HG03442 (cell line): ENCODE data around the gene RNGTT.
"Not testable (repeated sequence)": the region's sequence is repeated elsewhere in the genome, so short reads cannot be mapped to it uniquely, and the experiment has no call there.

Source experiments
- ATAC-seq: cut with Tn5 transposase; IDR thresholded peaks from one replicate; pipeline ENCODE4 v1.9.1; 2021; ENCODE audit warnings: mild to moderate bottlenecking, moderate library complexity; ENCODE audit not compliant: unreplicated experiment

RNGTT gene

DNA sequence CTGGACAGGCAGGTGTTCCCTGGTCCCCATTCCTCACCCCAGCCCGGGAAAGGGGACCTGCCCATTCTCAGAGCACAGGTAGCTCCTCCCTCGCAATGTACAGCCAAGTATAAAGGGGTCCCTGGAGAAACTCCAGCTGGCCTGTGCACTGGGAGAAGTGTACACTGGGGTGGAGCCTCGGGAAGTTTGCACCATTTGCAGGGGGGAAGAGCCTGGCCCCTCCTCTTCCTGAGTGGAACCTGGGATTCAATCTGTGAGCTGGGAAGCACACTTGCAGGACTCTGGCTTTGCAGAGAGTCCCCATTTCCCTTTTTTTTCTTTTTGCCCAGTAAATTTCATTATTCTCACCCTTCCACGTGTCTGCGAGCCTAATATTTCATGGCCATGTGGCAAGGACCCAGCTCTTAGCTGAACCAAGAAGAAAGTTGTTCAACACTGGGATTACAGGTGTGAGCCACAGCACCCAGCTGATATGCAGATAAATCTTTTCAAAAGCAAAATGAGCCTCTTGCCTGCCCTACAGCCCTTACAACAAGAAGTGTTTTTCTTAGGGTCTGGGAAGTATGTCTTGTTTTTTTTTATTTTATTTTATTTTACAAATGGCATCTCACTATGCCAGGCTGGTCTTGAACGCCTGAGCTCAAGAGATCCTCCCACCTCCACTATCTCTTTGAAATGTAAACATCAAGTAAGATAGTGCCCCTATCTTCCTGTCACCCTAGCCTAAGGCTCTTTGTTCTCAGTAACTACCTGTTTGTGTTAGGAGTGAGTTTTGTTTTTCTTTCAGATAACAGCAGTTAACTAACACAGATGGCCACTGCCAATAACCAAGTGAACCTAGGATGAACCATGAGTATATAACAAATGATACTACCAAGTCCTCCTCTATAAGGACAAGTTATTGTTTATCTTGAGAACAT lies 9.3 kb upstream of the RNGTT start:
- ATAC-seq, result no peak

GRCh38 chr6:88970301-88970700 lies 6.9 kb upstream of the RNGTT start:
- ATAC-seq, result no peak

DNA sequence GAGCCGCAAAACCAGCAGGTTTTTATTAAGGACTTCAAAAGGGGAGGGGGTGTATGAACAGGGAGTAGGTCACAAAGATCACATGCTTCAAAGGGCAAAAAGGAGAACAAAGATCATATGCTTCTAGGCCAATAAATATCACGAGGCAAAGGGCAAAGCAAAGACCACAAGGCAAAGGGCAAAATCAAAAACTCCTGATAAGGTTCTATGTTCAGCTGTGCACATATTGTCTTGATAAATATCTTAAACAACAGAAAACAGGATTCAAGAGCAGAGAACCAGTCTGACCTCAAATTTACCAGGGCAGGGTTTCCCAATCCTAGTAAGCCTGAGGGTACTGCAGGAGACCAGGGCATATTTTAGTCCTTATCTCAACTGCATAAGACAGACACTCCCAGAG lies 5.8 kb upstream of the RNGTT start:
- not testable (repeated sequence) for ATAC-seq

GRCh38 chr6:88967891-88968290 lies 4.5 kb upstream of the RNGTT start:
- ATAC-seq, result no peak

- ATAC-seq, result no peak
Measured at GRCh38 chr6:88965691-88966090, 2.3 kb upstream of the RNGTT start.

DNA sequence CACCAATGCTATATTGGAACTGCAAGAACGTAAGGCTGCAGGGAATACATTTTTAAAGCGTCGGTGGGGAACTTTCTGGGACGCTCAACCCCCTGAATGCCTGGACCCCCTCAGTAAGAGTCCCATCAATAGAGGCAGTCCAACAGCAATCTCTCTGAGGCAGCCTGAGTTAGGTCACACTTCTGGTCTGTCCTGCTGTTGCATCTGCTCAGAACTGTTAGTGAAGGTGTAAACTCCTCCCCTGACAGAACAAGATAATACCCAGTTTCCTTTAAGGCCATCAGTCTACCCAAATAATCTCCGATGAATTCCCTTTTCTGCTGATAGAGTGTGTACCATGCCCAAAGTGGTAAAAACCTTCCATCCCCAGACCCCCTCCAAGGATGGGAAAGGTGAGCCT lies 1.1 kb upstream of the RNGTT start:
- no peak for ATAC-seq

- no peak for ATAC-seq
Measured at GRCh38 chr6:88958842-88959241, 4.6 kb downstream of the RNGTT start.

DNA sequence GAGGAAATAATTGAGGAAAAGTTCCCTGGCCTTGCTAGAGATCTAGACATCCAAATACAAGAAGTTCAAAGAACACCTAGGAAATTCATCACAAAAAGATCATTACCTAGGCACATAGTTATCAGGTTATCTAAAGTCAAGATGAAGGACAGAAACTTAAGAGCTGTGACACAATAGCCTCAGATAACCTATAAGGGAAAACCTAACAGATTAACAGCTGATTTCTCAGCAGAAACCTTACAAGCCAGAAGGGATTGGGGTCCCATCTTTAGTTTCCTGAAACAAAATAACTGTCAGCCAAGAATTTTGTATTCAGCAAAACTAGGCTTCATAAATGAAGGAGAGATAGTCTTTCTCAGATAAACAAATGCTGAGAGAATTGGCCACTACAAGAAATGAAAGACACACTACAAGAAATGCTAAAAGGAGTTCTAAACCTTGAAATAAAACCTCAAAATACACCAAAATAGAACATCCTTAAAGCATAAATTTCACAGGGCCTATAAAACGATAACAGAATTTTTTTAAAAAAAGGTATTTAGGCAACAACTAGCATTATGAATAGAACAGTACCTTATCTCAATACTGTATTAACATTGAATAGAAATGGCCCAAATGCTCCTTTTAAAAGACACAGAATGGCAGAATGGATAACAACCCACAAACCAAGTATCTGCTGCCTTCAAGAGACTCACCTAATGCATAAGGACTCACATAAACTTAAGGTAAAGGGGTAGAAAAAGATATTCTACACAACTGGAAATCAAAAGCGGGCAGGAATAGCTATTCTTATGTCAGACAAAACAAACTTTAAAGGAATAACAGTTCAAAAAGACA lies 9.7 kb downstream of the RNGTT start:
- no peak for ATAC-seq

- ATAC-seq, result no peak
Measured at GRCh38 chr6:88952065-88952704, 11.2 kb downstream of the RNGTT start.

DNA sequence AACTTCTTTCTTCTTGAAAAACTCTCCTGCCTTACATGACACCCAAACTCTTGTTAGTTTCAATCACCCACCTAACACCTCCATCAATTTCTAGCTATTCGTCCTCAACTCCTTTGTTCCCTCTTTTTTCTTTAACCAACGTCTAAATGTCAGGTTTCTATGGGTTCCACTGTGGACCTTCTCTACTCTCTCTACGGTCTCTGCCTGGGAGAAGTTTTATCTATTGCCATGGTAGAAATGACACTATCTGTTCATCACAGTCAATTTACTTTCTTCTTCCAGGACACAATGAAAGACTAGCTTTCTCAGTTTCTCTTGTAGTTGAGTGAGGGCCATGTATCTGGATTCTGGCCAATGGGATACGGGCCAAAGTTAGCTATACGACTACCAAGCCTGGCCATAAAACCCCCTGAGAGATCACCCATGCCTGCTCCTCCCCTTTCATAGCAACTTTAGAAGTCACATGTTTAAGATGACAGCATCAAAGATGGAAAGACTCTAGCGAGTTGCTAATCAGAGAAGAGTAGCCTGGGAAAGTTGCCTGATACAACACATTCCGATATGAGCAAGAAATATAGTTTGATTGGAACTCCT lies 17.9 kb downstream of the RNGTT start:
- ATAC-seq, result no peak

GRCh38 chr6:88933521-88933920 lies 29.9 kb downstream of the RNGTT start:
- ATAC-seq, result no peak

DNA sequence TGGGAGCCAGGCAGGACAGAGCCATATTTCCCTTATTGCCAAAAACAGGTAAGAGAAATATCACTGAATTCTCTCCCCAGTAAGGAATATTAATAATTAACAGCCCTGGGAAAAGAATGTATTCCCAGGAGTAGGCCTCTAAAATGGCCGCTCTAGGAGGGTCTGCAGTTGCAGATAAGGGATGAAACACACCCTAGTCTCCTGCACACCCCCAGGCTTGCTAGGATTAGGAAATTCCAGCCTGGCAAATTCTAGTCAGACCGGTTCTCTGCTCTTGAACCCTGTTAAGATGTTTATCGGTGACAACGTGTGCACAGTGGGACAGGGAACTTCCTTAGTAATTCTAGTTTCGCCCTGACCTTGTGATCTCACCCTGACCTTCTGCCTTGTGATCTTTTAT lies 31.4 kb downstream of the RNGTT start:
- ATAC-seq, result not testable (repeated sequence)

DNA sequence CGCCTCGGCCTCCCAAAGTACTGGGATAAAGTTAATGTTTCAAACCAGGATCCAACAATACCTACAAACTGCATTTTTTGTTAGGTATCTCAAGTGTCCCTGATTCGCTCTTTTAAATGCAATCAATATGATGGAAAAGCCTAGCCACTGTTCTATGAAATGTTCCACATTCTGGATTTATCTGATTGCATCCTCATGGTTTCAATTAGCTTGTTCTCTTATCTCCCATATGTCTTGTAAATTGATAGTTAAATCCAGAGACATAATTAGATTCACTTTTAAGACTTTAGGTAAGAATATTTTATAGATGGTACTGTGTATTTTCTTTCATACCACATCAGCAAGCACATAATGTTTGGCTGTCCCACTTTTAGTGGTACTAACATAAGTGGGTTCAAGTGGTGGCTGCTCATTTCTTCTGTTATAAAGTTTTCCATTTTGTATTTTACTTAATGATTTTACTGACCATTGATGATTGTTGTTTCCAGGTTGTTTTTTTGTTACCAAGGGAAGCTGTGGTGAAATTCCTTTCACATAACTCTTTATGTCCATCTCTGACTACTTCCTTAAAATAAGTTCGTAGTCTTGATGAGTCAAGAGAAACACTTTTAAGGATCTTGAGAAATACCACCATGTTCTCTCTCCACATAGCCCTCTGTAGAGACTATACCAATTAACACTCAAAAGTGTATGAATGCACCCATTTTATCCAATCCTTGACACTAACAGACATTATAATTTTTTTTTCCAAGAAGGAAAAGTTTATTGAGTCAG lies 40.5 kb downstream of the RNGTT start:
- no peak for ATAC-seq

- no peak for ATAC-seq
Measured at GRCh38 chr6:88921734-88922133, 41.7 kb downstream of the RNGTT start.

GRCh38 chr6:88920774-88921733 lies 42.4 kb downstream of the RNGTT start:
- ATAC-seq, result no peak

DNA sequence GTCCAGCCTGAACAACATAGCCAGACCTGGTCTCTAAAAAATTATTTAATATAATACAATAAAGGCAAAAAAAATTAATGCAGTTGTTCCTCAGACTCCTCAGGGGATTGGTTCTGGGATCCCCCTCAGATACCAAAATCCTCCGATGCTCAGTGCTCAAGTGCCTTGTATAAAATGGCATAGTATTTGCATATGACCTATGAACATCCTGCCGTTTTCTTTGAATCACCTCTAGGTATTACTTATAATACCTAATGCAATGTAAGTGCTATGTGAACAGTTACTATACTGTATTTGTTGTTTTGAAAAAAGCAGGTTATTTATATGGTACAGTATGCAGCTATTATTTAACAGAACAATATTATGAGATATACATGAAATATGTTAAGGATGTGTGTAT lies 43.3 kb downstream of the RNGTT start:
- ATAC-seq, result no peak

DNA sequence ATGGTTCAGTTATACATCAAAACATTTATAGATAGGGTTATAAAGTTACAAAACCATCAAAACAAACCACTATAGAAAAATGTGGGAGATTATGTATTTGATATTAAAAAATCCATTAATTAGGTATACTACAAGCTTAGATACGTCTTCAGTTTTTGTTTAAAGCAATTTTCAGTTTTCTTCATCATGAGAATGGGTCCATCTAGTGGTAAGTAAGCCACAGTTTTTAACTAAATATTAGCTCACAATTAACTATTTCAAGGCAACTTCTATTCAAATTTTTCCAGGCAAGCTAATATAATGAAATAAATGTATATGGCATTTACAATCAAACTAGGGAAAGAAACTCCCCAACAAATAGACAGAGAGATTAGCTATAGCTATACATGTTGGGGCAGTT lies 44.4 kb downstream of the RNGTT start:
- ATAC-seq, result no peak

DNA sequence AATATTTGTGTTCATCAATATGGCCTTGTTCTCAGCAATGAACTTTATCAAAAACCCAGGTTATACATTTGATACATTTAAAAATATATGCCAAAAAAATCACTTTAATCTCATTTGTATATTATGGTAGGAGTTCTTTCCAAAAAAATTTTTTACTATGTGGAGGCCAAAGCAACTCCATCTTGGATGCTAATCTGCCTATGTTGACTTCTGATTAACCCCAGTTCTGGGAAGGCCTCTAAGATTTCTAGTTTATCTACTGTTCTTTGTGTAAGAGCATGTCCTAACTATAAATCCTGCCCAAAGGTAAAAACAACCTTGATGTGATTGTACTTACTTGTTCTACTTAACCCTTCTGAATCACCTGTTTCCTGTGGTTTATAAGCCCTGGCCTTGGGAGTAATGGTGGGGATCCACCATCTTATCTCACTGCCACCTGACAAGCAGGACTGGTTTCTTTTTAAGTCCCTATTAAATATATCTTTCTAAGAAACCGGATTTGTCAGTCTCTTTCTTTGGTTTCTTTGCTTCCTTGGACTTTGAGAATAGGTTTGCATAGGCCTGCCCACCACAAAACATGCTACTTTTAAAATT lies 46.7 kb downstream of the RNGTT start:
- no peak for ATAC-seq
